GM12878 (cell line): Measurements from ENCODE around the gene C9orf78.

ENCODE experiments used
- ATF7 ChIP-seq: fragments of 450-650 bp; IDR thresholded peaks from 2 replicates; pipeline ENCODE4 v1.6.1; 2016; ENCODE audit warnings: low read depth, mild to moderate bottlenecking
- CHD2 ChIP-seq: IDR thresholded peaks from 2 replicates; pipeline ENCODE4 v1.6.1; 2011; ENCODE audit warnings: low read depth, low read length, improper control_type of control experiment, borderline replicate concordance
- EZH2 ChIP-seq: IDR thresholded peaks from 2 replicates; pipeline ENCODE4 v1.6.1; 2012; ENCODE audit warnings: low read depth, mild to moderate bottlenecking, control low read depth, inconsistent platforms, low read length, borderline replicate concordance; ENCODE audit not compliant: control insufficient read depth
- MXI1 ChIP-seq: fragments of 150-350 bp; IDR thresholded peaks from 2 replicates; pipeline ENCODE4 v1.6.1; 2011; ENCODE audit warnings: low read depth, mild to moderate bottlenecking, inconsistent platforms, low read length, improper control_type of control experiment
- NFIC ChIP-seq: IDR thresholded peaks from 2 replicates; pipeline ENCODE4 v1.6.1; 2012; ENCODE audit warnings: low read depth, mild to moderate bottlenecking, inconsistent platforms, low read length, moderate library complexity
- NFXL1 ChIP-seq: fragments of 450-650 bp; IDR thresholded peaks from 2 replicates; pipeline ENCODE4 v1.6.1; 2017; ENCODE audit warnings: antibody characterized with exemption, mild to moderate bottlenecking, borderline replicate concordance
- NFYB ChIP-seq: IDR thresholded peaks from 2 replicates; pipeline ENCODE4 v1.6.1; 2011; ENCODE audit warnings: low read depth, mild to moderate bottlenecking, low read length, improper control_type of control experiment, moderate library complexity; ENCODE audit not compliant: insufficient read depth
- POLR2AphosphoS5 ChIP-seq: IDR thresholded peaks from 2 replicates; pipeline ENCODE4 v1.6.1; 2011; ENCODE audit warnings: mild to moderate bottlenecking, low read length, inconsistent platforms
- RAD21 ChIP-seq: IDR thresholded peaks from 2 replicates; pipeline ENCODE4 v1.6.1; 2011; ENCODE audit warnings: mild to moderate bottlenecking, low read depth, low read length, moderate library complexity; ENCODE audit not compliant: insufficient read depth
- SREBF2 ChIP-seq: IDR thresholded peaks from 2 replicates; pipeline ENCODE4 v1.6.1; 2012; ENCODE audit warnings: mild to moderate bottlenecking, low read length
- TAF1 ChIP-seq: IDR thresholded peaks from 2 replicates; pipeline ENCODE4 v1.6.1; 2011; ENCODE audit warnings: mild to moderate bottlenecking, low read depth, low read length, borderline replicate concordance
- YY1 ChIP-seq: IDR thresholded peaks from 2 replicates; pipeline ENCODE4 v1.6.1; 2011; ENCODE audit warnings: low read depth, mild to moderate bottlenecking, low read length
- TF ChIP-seq, protein P1 (sequence below), 3 experiments: IDR thresholded peaks in 2 of 3; conservative IDR thresholded peaks in 1 of 3; 2 replicates each; pipeline ENCODE4 v1.5.1; 2011; ENCODE audit warnings: low read depth in 3 of 3, low read length in 3 of 3, mild to moderate bottlenecking in 3 of 3, control low read depth in 2 of 3, moderate library complexity in 2 of 3, inconsistent platforms in 1 of 3, mixed read lengths in 1 of 3; ENCODE audit not compliant: control insufficient read depth in 2 of 3, insufficient read depth in 1 of 3; ENCODE audit errors: extremely low read depth in 1 of 3
- TF ChIP-seq, protein P2 (sequence below): IDR thresholded peaks from 2 replicates; pipeline ENCODE4 v1.6.1; 2011; ENCODE audit warnings: low read depth, low read length, improper control_type of control experiment, borderline replicate concordance

DNA sequence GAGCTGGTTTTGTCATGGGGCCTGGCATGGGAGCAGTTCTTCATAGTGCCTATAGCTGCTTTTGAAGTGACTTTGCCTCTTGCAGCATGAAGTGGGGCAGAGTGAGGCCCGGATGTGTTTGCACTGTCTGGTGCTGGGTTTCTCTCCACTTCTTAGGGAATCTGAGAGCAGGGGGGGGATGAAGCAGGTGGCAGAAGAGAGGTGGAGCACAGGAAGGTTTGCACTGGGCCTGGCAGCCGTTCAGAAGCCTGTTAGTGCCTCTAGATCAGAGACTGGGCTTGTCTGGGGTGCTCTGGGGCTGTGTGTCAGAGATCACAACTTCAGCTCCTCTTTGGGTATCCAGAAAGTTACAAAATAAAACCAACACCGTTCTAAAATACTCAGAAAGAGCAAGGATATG lies 18.5 kb upstream of the C9orf78 start:
- TF ChIP-seq EZH2: no peak
- no peak for TF ChIP-seq ATF7
- no peak for TF ChIP-seq RAD21
- TF ChIP-seq NFXL1: no peak
- TF ChIP-seq, protein P1, sequence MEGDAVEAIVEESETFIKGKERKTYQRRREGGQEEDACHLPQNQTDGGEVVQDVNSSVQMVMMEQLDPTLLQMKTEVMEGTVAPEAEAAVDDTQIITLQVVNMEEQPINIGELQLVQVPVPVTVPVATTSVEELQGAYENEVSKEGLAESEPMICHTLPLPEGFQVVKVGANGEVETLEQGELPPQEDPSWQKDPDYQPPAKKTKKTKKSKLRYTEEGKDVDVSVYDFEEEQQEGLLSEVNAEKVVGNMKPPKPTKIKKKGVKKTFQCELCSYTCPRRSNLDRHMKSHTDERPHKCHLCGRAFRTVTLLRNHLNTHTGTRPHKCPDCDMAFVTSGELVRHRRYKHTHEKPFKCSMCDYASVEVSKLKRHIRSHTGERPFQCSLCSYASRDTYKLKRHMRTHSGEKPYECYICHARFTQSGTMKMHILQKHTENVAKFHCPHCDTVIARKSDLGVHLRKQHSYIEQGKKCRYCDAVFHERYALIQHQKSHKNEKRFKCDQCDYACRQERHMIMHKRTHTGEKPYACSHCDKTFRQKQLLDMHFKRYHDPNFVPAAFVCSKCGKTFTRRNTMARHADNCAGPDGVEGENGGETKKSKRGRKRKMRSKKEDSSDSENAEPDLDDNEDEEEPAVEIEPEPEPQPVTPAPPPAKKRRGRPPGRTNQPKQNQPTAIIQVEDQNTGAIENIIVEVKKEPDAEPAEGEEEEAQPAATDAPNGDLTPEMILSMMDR (IDR thresholded peaks at IDR 0.05 in 2 of 3, conservative IDR thresholded peaks at IDR 0.05 in 1 of 3; ENCODE audit: control insufficient read depth in 2 of 3, extremely low read depth in 1 of 3, insufficient read depth in 1 of 3, low read depth in 3 of 3, low read length in 3 of 3): no peak
- no peak for TF ChIP-seq TAF1
- no peak for TF ChIP-seq YY1
- no peak for TF ChIP-seq NFIC
- no peak for TF ChIP-seq MXI1
- TF ChIP-seq, protein P2, sequence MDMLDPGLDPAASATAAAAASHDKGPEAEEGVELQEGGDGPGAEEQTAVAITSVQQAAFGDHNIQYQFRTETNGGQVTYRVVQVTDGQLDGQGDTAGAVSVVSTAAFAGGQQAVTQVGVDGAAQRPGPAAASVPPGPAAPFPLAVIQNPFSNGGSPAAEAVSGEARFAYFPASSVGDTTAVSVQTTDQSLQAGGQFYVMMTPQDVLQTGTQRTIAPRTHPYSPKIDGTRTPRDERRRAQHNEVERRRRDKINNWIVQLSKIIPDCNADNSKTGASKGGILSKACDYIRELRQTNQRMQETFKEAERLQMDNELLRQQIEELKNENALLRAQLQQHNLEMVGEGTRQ: no peak
- TF ChIP-seq SREBF2: no peak
- no peak for TF ChIP-seq NFYB
- TF ChIP-seq POLR2AphosphoS5: no peak
- no peak for TF ChIP-seq CHD2
